HS-27A (cell line): ENCODE measurements around the gene USP32.

Source experiments
- DNase-seq: peaks from one replicate; pipeline ENCODE4 v3.0.0-alpha.2; 2012; ENCODE audit warnings: low read depth, missing footprints

The USP32 gene

GRCh38 chr17:60153606-60154390 lies 238.1 kb downstream of the USP32 start:
- no peak for DNase-seq

- no peak for DNase-seq
Observed at GRCh38 chr17:60151355-60151754, 240.6 kb downstream of the USP32 start.

GRCh38 chr17:60149691-60150582 lies 242.0 kb downstream of the USP32 start, which contains the start of gene CA4:
Gene CA4, plus strand, starts transcription at chr17:60149973. Its CDS starts 62 bp downstream, at chr17:60150035.
- DNase-seq = no peak

DNA sequence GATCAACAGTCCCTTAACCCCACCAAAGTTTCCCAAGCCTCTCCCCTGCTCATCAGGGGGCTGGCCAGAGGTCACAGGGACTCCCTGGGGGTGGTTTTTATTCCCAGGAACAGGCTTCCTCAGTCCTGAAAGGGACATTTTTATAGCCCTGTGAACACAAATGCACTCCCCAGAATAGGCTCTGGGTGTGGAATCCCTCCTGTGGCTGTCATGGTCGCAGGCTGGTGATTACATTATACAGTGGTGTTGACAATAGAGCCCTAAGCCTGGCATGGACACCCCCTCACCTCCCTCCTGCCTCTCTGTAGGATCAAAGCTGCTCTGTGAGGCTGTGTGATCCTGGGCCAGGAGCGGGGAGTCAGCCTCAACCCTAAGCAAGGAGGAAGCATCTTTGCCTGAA lies 243.6 kb downstream of the USP32 start:
- no peak for DNase-seq

- no peak for DNase-seq
Observed at GRCh38 chr17:60147553-60148223, 244.2 kb downstream of the USP32 start.

GRCh38 chr17:60146206-60146605 lies 245.7 kb downstream of the USP32 start:
- no peak for DNase-seq

- no peak for DNase-seq
Observed at GRCh38 chr17:60145006-60145935, 246.7 kb downstream of the USP32 start.

GRCh38 chr17:60142872-60143499 lies 248.9 kb downstream of the USP32 start:
- peak; percentile 90 for DNase-seq

DNA sequence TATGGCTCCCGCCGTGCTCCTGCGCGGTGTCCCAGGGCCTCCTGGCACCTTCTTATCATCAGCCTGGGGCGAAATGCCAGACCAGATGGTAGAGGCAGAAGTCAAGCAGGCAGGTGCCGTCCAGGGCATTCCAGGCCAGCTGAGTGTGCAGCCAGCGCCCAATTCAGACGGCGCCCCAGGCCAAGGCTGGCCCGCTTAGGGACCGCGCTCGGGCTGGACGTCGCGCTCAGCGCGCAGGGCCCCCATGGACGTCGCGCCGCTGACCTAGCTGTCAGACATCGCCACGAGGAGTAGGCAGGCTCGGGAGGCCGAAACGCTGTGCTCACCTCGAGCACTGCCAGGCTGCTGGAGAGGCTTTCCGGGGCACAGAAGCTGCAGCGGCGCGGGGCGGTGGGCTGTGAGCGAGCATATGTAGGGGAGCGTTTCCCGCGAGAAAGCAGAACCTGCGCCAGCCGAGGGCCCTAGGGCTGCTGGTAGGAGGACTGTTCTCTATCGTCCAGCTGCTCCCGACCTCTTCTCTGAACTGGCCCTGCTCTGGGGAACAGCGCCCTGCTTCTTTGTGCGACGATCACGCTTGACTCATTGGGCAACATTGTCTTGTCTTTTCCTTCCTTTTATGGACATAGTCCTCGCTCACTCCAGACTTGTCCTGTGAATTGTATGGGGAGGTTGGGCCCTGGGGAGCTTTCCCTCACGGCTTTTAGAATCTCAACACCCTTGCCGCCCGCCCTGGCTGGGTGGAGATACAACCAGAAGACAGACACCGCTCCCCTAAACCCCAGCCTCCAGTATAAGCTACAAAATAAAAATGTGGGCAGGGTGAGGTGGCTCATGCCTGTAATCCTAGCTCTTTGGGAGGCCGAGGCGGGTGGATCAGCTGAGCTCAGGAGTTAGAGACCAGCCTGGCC lies 250.6 kb downstream of the USP32 start:
- no peak for DNase-seq

- DNase-seq = no peak
Observed at GRCh38 chr17:60139438-60140285, 252.3 kb downstream of the USP32 start.

- no peak for DNase-seq
Observed at GRCh38 chr17:60138769-60139437, 253.0 kb downstream of the USP32 start.

GRCh38 chr17:60137731-60138130 lies 254.2 kb downstream of the USP32 start:
- no peak for DNase-seq

- DNase-seq = no peak
Observed at GRCh38 chr17:60135951-60136666, 255.8 kb downstream of the USP32 start.

- peak; percentile 74 for DNase-seq
Observed at GRCh38 chr17:60135151-60135950, 256.6 kb downstream of the USP32 start.

DNA sequence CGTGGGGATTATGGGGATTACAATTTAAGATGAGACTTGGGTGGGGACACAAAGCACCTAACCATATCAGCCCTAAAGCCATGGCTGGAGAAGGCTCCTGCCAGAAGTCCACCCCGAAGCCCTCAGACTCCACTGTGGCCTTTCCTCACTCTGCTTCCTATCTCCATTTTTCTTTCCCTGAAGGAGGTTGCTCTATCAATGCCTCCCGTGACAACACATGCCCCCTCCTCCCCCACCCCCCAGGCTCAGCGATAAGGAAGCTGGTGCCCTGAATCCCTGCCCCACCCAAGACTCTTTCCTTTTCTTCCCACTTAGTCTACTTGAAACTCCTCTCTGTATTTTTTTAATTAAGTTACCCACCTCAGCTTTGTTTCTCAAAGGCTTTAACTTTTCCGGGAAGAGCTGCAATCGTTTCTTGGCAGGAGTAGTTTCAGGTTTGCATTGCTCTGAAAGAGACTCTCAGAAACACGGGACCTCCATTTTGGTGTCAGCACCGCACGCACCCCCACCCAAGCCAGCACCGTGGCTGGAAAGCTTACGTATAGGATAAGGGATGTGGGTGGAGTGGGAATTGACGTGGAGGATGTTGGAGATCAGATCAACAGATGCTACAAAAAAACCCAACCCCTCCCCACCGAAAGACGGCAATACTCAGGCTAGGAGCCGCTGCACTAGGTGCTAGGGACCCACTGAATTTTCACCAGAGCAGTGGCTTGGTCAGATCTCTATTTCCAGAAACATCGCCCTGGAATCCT lies 257.4 kb downstream of the USP32 start:
- DNase-seq = peak; percentile 19

DNA sequence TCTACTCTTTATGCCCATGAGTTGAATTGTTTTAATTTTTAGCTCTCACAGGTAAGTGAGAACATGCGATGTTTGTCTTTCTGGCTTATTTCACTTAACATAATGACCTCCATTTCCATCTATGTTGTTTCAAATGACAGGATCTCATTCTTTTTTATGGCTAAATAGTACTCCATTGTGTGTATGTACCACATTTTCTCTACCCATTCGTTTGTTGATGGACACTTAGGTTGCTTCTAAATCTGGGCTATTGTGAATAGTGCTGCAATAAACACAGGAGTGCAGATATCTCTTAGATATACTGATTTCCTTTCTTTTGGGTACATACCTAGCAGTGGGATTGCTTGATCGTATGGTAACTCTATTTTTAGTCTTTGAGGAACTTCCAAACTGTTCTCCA lies 261.5 kb downstream of the USP32 start:
- no peak for DNase-seq
